Hindlimb muscle (tissue), 1 donor: ENCODE measurements around the gene DDX50. TPM values are rescaled to one million over a fixed set of nuclear protein-coding genes. Genes with fewer than 3 reads are reported as not detected.
"Not testable (repeated sequence)": the region's sequence is repeated elsewhere in the genome, so short reads cannot be mapped to it uniquely, and the experiment has no call there.

ENCODE experiments used
- DNase-seq: peaks from one replicate; pipeline ENCODE4 v3.0.0-alpha.2; 2013
- polyA plus RNA-seq: library from polyadenylated mRNA; unstranded; fragments of 120-200 nt; gene quantifications from one replicate; pipeline ENCODE4 v1.2.1, GENCODE V29; 2013; ENCODE audit not compliant: insufficient read length

The DDX50 gene
- 46.1 TPM for polyA plus RNA-seq

- DNase-seq = peak; percentile 97
These were observed at the start of gene DDX50 for GRCh38 chr10:68901105-68901927. DDX50 (plus strand) TSS chr10:68901315; CDS start chr10:68901385, 70 bp downstream.

GRCh38 chr10:68856352-68856751, 44.8 kb upstream of the DDX50 start:
- no peak for DNase-seq

GRCh38 chr10:68857005-68857404, 44.1 kb upstream of the DDX50 start:
- DNase-seq = no peak

- DNase-seq = no peak
These were observed 39.9 kb upstream of the DDX50 start for GRCh38 chr10:68861253-68861652.

GRCh38 chr10:68864611-68865010, 36.5 kb upstream of the DDX50 start:
- DNase-seq = no peak

GRCh38 chr10:68868173-68868572, 32.9 kb upstream of the DDX50 start:
- not testable (repeated sequence) for DNase-seq

GRCh38 chr10:68869623-68870022, 31.5 kb upstream of the DDX50 start:
- no peak for DNase-seq

GRCh38 chr10:68870061-68870460, 31.1 kb upstream of the DDX50 start:
- DNase-seq = no peak

GRCh38 chr10:68870545-68871104, 30.5 kb upstream of the DDX50 start:
- no peak for DNase-seq

GRCh38 chr10:68871105-68871711, 29.9 kb upstream of the DDX50 start:
- peak; percentile 38 for DNase-seq

- peak; percentile 86 for DNase-seq
These were observed 29.3 kb upstream of the DDX50 start for GRCh38 chr10:68871731-68872342.

GRCh38 chr10:68876246-68877138, 24.6 kb upstream of the DDX50 start:
- DNase-seq = no peak

GRCh38 chr10:68877482-68878110, 23.5 kb upstream of the DDX50 start:
- DNase-seq = no peak

- DNase-seq = no peak
These were observed 22.6 kb upstream of the DDX50 start for GRCh38 chr10:68878496-68878895.

GRCh38 chr10:68879628-68880027, 21.5 kb upstream of the DDX50 start:
- DNase-seq = no peak

- no peak for DNase-seq
These were observed 20.9 kb upstream of the DDX50 start for GRCh38 chr10:68880181-68880580.

- DNase-seq = no peak
These were observed 6.1 kb upstream of the DDX50 start for GRCh38 chr10:68895041-68895440.

- peak; percentile 76 for DNase-seq
These were observed 3.8 kb upstream of the DDX50 start for GRCh38 chr10:68897336-68897741.

GRCh38 chr10:68899186-68899745, 1.8 kb upstream of the DDX50 start:
- no peak for DNase-seq

GRCh38 chr10:68900427-68901104, 549 bp upstream of the DDX50 start:
- DNase-seq = no peak

- DNase-seq = no peak
These were observed 1.3 kb downstream of the DDX50 start for GRCh38 chr10:68902382-68902781.
